IMR-90 (cell line): ENCODE results near the gene CASP2.

Experiments used
- BHLHE40 ChIP-seq: fragments of 150-350 bp; IDR thresholded peaks from 2 replicates; pipeline ENCODE4 v1.6.1; 2016; ENCODE audit warnings: mild to moderate bottlenecking, low read depth, low read length
- ELK1 ChIP-seq: fragments of 150-350 bp; IDR thresholded peaks from 2 replicates; pipeline ENCODE4 v1.6.1; 2016; ENCODE audit warnings: low read depth, mild to moderate bottlenecking, low read length, moderate library complexity, borderline replicate concordance
- MAZ ChIP-seq: IDR thresholded peaks from 2 replicates; pipeline ENCODE4 v1.6.1; 2012; ENCODE audit warnings: low read depth, mild to moderate bottlenecking, low read length, improper control_type of control experiment, moderate library complexity, borderline replicate concordance
- MXI1 ChIP-seq: IDR thresholded peaks from 2 replicates; pipeline ENCODE4 v1.6.1; 2012; ENCODE audit warnings: low read depth, mild to moderate bottlenecking, low read length, moderate library complexity, borderline replicate concordance
- POLR2A ChIP-seq: IDR thresholded peaks from 2 replicates; pipeline ENCODE4 v1.6.1; 2012; ENCODE audit warnings: mild to moderate bottlenecking, low read depth, low read length
- RAD21 ChIP-seq: IDR thresholded peaks from 2 replicates; pipeline ENCODE4 v1.6.1; 2012; ENCODE audit warnings: low read length, improper control_type of control experiment
- RCOR1 ChIP-seq: IDR thresholded peaks from 2 replicates; pipeline ENCODE4 v1.6.1; 2012; ENCODE audit warnings: mild to moderate bottlenecking, low read length, improper control_type of control experiment; ENCODE audit not compliant: insufficient replicate concordance
- SMC3 ChIP-seq: fragments of 150-350 bp; IDR thresholded peaks from 2 replicates; pipeline ENCODE4 v1.6.1; 2016; ENCODE audit warnings: low read depth, mild to moderate bottlenecking, antibody characterized with exemption, low read length, moderate library complexity
- USF2 ChIP-seq: fragments of 150-350 bp; IDR thresholded peaks from 2 replicates; pipeline ENCODE4 v1.6.1; 2017; ENCODE audit warnings: mild to moderate bottlenecking, antibody characterized with exemption, low read length, low read depth
- TF ChIP-seq, protein P1 (sequence below): conservative IDR thresholded peaks from 2 replicates; pipeline ENCODE4 v1.5.1; 2012; ENCODE audit warnings: mild to moderate bottlenecking, low read depth, low read length, improper control_type of control experiment

GRCh38 chr7:143356414-143357050, 68.4 kb downstream of the CASP2 start:
- TF ChIP-seq, protein P1, sequence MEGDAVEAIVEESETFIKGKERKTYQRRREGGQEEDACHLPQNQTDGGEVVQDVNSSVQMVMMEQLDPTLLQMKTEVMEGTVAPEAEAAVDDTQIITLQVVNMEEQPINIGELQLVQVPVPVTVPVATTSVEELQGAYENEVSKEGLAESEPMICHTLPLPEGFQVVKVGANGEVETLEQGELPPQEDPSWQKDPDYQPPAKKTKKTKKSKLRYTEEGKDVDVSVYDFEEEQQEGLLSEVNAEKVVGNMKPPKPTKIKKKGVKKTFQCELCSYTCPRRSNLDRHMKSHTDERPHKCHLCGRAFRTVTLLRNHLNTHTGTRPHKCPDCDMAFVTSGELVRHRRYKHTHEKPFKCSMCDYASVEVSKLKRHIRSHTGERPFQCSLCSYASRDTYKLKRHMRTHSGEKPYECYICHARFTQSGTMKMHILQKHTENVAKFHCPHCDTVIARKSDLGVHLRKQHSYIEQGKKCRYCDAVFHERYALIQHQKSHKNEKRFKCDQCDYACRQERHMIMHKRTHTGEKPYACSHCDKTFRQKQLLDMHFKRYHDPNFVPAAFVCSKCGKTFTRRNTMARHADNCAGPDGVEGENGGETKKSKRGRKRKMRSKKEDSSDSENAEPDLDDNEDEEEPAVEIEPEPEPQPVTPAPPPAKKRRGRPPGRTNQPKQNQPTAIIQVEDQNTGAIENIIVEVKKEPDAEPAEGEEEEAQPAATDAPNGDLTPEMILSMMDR: no peak
- TF ChIP-seq SMC3 (no peak), POLR2A (no peak), RCOR1 (no peak), ELK1 (no peak), USF2 (no peak), MAZ (no peak), MXI1 (no peak), BHLHE40 (no peak), RAD21 (no peak)
